IPS-20b (cell line): Measurements from ENCODE around the gene RAD52.

ENCODE experiments used
- H3K27ac ChIP-seq: one replicate; pipeline ENCODE4 v1.5.1; 2013; ENCODE audit warnings: low read length
- H3K27me3 ChIP-seq: 2 replicates; pipeline ENCODE4 v1.6.1; 2013; ENCODE audit warnings: mild to moderate bottlenecking, low read length, inconsistent platforms; ENCODE audit not compliant: insufficient read depth
- H3K36me3 ChIP-seq: 2 replicates; pipeline ENCODE4 v1.6.1; 2013; ENCODE audit warnings: low read depth, mild to moderate bottlenecking, inconsistent platforms, low read length, moderate library complexity; ENCODE audit not compliant: insufficient read depth
- H3K4me1 ChIP-seq: 2 replicates; pipeline ENCODE4 v1.6.1; 2013; ENCODE audit warnings: mild to moderate bottlenecking, control low read depth, inconsistent platforms, low read length, moderate library complexity; ENCODE audit not compliant: insufficient read depth
- H3K4me3 ChIP-seq: 2 replicates; pipeline ENCODE4 v1.5.1; 2013; ENCODE audit warnings: mild to moderate bottlenecking, low read length, inconsistent platforms
- H3K9ac ChIP-seq: 2 replicates; pipeline ENCODE4 v1.6.1; 2013; ENCODE audit warnings: low read depth, mild to moderate bottlenecking, inconsistent platforms, low read length, moderate library complexity
- H3K9me3 ChIP-seq: 2 replicates; pipeline ENCODE4 v1.6.1; 2013; ENCODE audit warnings: mild to moderate bottlenecking, low read depth, low read length, inconsistent platforms; ENCODE audit not compliant: insufficient read depth

Gene RAD52

GRCh38 chr12:958588-959123, 9.2 kb upstream of the RAD52 start:
- Histone ChIP-seq H3K36me3 (no peaks in the 10 kb centered on the region), H3K27me3 (no peaks in the 10 kb centered on the region), H3K9ac (no peak overlapping the region), H3K4me1 (no peaks in the 10 kb centered on the region), H3K4me3 (no peak overlapping the region), H3K9me3 (no peaks in the 10 kb centered on the region), H3K27ac (no peak overlapping the region)

- no peaks in the 10 kb centered on the region for H3K9me3 ChIP-seq
- no peak overlapping the region for H3K4me3 ChIP-seq
- H3K36me3 ChIP-seq, result no peaks in the 10 kb centered on the region
- H3K27me3 ChIP-seq, result no peaks in the 10 kb centered on the region
- no peak overlapping the region for H3K27ac ChIP-seq
- no peaks in the 10 kb centered on the region for H3K4me1 ChIP-seq
- H3K9ac ChIP-seq, result no peak overlapping the region
Observed at GRCh38 chr12:955939-956338, 6.4 kb upstream of the RAD52 start.

- Histone ChIP-seq H3K4me1 (no peaks in the 10 kb centered on the region), H3K27me3 (no peaks in the 10 kb centered on the region), H3K9ac (no peak overlapping the region), H3K36me3 (no peaks in the 10 kb centered on the region), H3K4me3 (no peak overlapping the region), H3K9me3 (no peaks in the 10 kb centered on the region), H3K27ac (no peak overlapping the region)
Observed at GRCh38 chr12:954741-955140, 5.2 kb upstream of the RAD52 start.

- Histone ChIP-seq H3K27ac (no peak overlapping the region), H3K9me3 (no peaks in the 10 kb centered on the region), H3K27me3 (no peaks in the 10 kb centered on the region), H3K4me1 (no peaks in the 10 kb centered on the region), H3K9ac (no peak overlapping the region), H3K4me3 (no peak overlapping the region), H3K36me3 (no peaks in the 10 kb centered on the region)
Observed at GRCh38 chr12:953776-954175, 4.3 kb upstream of the RAD52 start.

- Histone ChIP-seq H3K4me1 (no peaks in the 10 kb centered on the region), H3K4me3 (no peak overlapping the region), H3K27ac (no peak overlapping the region), H3K36me3 (no peaks in the 10 kb centered on the region), H3K9ac (no peak overlapping the region), H3K27me3 (no peaks in the 10 kb centered on the region), H3K9me3 (no peaks in the 10 kb centered on the region)
Observed at GRCh38 chr12:951176-951575, 1.7 kb upstream of the RAD52 start.

GRCh38 chr12:948238-948637, 1.3 kb downstream of the RAD52 start:
- H3K9ac ChIP-seq, result peak overlapping the region; percentile 97; the same call in 1 of the 2 replicates
- H3K9me3 ChIP-seq, result no peaks in the 10 kb centered on the region
- H3K27ac ChIP-seq, result no peak overlapping the region
- no peaks in the 10 kb centered on the region for H3K27me3 ChIP-seq
- H3K4me1 ChIP-seq, result no peaks in the 10 kb centered on the region
- H3K36me3 ChIP-seq, result peaks cover 4% of the 10 kb centered on the region
- H3K4me3 ChIP-seq, result peak overlapping the region; percentile 94; the same call in 1 of the 2 replicates

GRCh38 chr12:946631-947030, 2.9 kb downstream of the RAD52 start:
- Histone ChIP-seq H3K9ac (no peak overlapping the region), H3K36me3 (peaks cover 9% of the 10 kb centered on the region), H3K9me3 (no peaks in the 10 kb centered on the region), H3K27ac (no peak overlapping the region), H3K4me3 (no peak overlapping the region), H3K4me1 (no peaks in the 10 kb centered on the region), H3K27me3 (no peaks in the 10 kb centered on the region)

- H3K9ac ChIP-seq, result no peak overlapping the region
- no peaks in the 10 kb centered on the region for H3K27me3 ChIP-seq
- H3K36me3 ChIP-seq, result peaks cover 9% of the 10 kb centered on the region
- no peak overlapping the region for H3K4me3 ChIP-seq
- H3K27ac ChIP-seq, result no peak overlapping the region
- no peaks in the 10 kb centered on the region for H3K9me3 ChIP-seq
- no peaks in the 10 kb centered on the region for H3K4me1 ChIP-seq
Observed at GRCh38 chr12:946212-946611, 3.3 kb downstream of the RAD52 start.

GRCh38 chr12:944211-944610, 5.3 kb downstream of the RAD52 start:
- peaks cover 9% of the 10 kb centered on the region for H3K36me3 ChIP-seq
- no peaks in the 10 kb centered on the region for H3K9me3 ChIP-seq
- no peak overlapping the region for H3K4me3 ChIP-seq
- no peaks in the 10 kb centered on the region for H3K27me3 ChIP-seq
- H3K4me1 ChIP-seq, result no peaks in the 10 kb centered on the region
- H3K27ac ChIP-seq, result no peak overlapping the region
- H3K9ac ChIP-seq, result no peak overlapping the region

GRCh38 chr12:943051-943450, 6.4 kb downstream of the RAD52 start:
- H3K4me3 ChIP-seq, result no peak overlapping the region
- H3K36me3 ChIP-seq, result peaks cover 12% of the 10 kb centered on the region
- no peak overlapping the region for H3K9ac ChIP-seq
- no peaks in the 10 kb centered on the region for H3K27me3 ChIP-seq
- no peaks in the 10 kb centered on the region for H3K4me1 ChIP-seq
- H3K27ac ChIP-seq, result no peak overlapping the region
- H3K9me3 ChIP-seq, result no peaks in the 10 kb centered on the region

- no peaks in the 10 kb centered on the region for H3K27me3 ChIP-seq
- H3K9me3 ChIP-seq, result no peaks in the 10 kb centered on the region
- no peak overlapping the region for H3K4me3 ChIP-seq
- H3K4me1 ChIP-seq, result no peaks in the 10 kb centered on the region
- no peak overlapping the region for H3K27ac ChIP-seq
- H3K36me3 ChIP-seq, result peaks cover 9% of the 10 kb centered on the region; the same call in 1 of the 2 replicates
- H3K9ac ChIP-seq, result no peak overlapping the region
Observed at GRCh38 chr12:938810-939209, 10.7 kb downstream of the RAD52 start.

GRCh38 chr12:936377-937345, 12.8 kb downstream of the RAD52 start:
- H3K9me3 ChIP-seq, result no peaks in the 10 kb centered on the region
- H3K27me3 ChIP-seq, result no peaks in the 10 kb centered on the region
- peaks cover 11% of the 10 kb centered on the region for H3K36me3 ChIP-seq
- no peak overlapping the region for H3K27ac ChIP-seq
- H3K9ac ChIP-seq, result no peak overlapping the region
- no peak overlapping the region for H3K4me3 ChIP-seq
- H3K4me1 ChIP-seq, result no peaks in the 10 kb centered on the region
